Measurements from ENCODE around the gene EEPD1. TPM values are rescaled to one million over a fixed set of nuclear protein-coding genes. Genes with fewer than 3 reads are reported as not detected.

The EEPD1 gene
- total RNA-seq, 1 donor from 2014 or later = 7.1 TPM

GRCh38 chr7:36265680-36266079 lies 112.6 kb downstream of the EEPD1 start:
- H3K9me3 ChIP-seq (replicated peaks) = no peaks in the 10 kb centered on the region
- DNase-seq = no peak
- intact Hi-C loops (cut with micrococcal nuclease) = no loop called here
- H3K36me3 ChIP-seq = no peaks in the 10 kb centered on the region
- H3K27ac ChIP-seq (replicated peaks) = peak overlapping the region; percentile 47
- no peak for TF ChIP-seq CTCF (IDR thresholded peaks at IDR 0.05; ENCODE audit: borderline replicate concordance)
- H3K4me1 ChIP-seq = peaks cover 47% of the 10 kb centered on the region
- H3K27me3 ChIP-seq (ENCODE audit: low read depth) = no peaks in the 10 kb centered on the region
- no peak overlapping the region for H3K4me3 ChIP-seq

- intact Hi-C loops (cut with micrococcal nuclease) = no loop called here
- Histone ChIP-seq H3K27ac (replicated peaks) (no peak overlapping the region), H3K36me3 (no peaks in the 10 kb centered on the region), H3K9me3 (replicated peaks) (no peaks in the 10 kb centered on the region), H3K27me3 (ENCODE audit: low read depth) (no peaks in the 10 kb centered on the region), H3K4me1 (peaks cover 42% of the 10 kb centered on the region), H3K4me3 (no peak overlapping the region)
- no peak for TF ChIP-seq CTCF (IDR thresholded peaks at IDR 0.05; ENCODE audit: borderline replicate concordance)
- no peak for DNase-seq
Measured at GRCh38 chr7:36266190-36266589, 113.1 kb downstream of the EEPD1 start.

GRCh38 chr7:36266683-36267082 lies 113.6 kb downstream of the EEPD1 start:
- intact Hi-C loops (cut with micrococcal nuclease) = no loop called here

GRCh38 chr7:36272211-36272566 lies 119.1 kb downstream of the EEPD1 start:
- no peak for TF ChIP-seq CTCF (IDR thresholded peaks at IDR 0.05; ENCODE audit: borderline replicate concordance)
- Histone ChIP-seq H3K36me3 (no peaks in the 10 kb centered on the region), H3K4me3 (no peak overlapping the region), H3K27ac (replicated peaks) (peak overlapping the region; percentile 79), H3K4me1 (peaks cover 46% of the 10 kb centered on the region), H3K27me3 (ENCODE audit: low read depth) (no peaks in the 10 kb centered on the region), H3K9me3 (replicated peaks) (no peaks in the 10 kb centered on the region)
- intact Hi-C loops (cut with micrococcal nuclease) = loop anchor here (10.0 kb wide), 1 partner anchor 67 kb away; no protein-coding TSS in a partner anchor
- no peak for DNase-seq

More at GRCh38 chr7:36266683-36267082, 113.6 kb downstream of the EEPD1 start:
- DNase-seq = no peak
- Histone ChIP-seq H3K27ac (replicated peaks) (no peak overlapping the region), H3K27me3 (ENCODE audit: low read depth) (no peaks in the 10 kb centered on the region), H3K9me3 (replicated peaks) (no peaks in the 10 kb centered on the region), H3K4me1 (peaks cover 37% of the 10 kb centered on the region), H3K4me3 (no peak overlapping the region), H3K36me3 (no peaks in the 10 kb centered on the region)
- no peak for TF ChIP-seq CTCF (IDR thresholded peaks at IDR 0.05; ENCODE audit: borderline replicate concordance)

- H3K27ac ChIP-seq (replicated peaks) = peak overlapping the region; percentile 79
- peaks cover 52% of the 10 kb centered on the region for H3K4me1 ChIP-seq
- no peaks in the 10 kb centered on the region for H3K27me3 ChIP-seq (ENCODE audit: low read depth)
- intact Hi-C loops (cut with micrococcal nuclease) = loop anchor here (10.0 kb wide), 1 partner anchor 68 kb away; no protein-coding TSS in a partner anchor
- DNase-seq = no peak
- no peak overlapping the region for H3K4me3 ChIP-seq
- H3K36me3 ChIP-seq = no peaks in the 10 kb centered on the region
- TF ChIP-seq CTCF (IDR thresholded peaks at IDR 0.05; ENCODE audit: borderline replicate concordance) = no peak
- no peaks in the 10 kb centered on the region for H3K9me3 ChIP-seq (replicated peaks)
Measured at GRCh38 chr7:36272567-36273269, 119.7 kb downstream of the EEPD1 start.
